GM19468 (cell line): Measurements from ENCODE around the gene IFT80.

Experiments
- ATAC-seq: cut with Tn5 transposase; IDR thresholded peaks from one replicate; pipeline ENCODE4 v1.9.1; 2021; ENCODE audit warnings: mild to moderate bottlenecking, moderate library complexity, moderate number of reproducible peaks; ENCODE audit not compliant: unreplicated experiment; ENCODE audit errors: extremely low read depth

IFT80 gene

DNA sequence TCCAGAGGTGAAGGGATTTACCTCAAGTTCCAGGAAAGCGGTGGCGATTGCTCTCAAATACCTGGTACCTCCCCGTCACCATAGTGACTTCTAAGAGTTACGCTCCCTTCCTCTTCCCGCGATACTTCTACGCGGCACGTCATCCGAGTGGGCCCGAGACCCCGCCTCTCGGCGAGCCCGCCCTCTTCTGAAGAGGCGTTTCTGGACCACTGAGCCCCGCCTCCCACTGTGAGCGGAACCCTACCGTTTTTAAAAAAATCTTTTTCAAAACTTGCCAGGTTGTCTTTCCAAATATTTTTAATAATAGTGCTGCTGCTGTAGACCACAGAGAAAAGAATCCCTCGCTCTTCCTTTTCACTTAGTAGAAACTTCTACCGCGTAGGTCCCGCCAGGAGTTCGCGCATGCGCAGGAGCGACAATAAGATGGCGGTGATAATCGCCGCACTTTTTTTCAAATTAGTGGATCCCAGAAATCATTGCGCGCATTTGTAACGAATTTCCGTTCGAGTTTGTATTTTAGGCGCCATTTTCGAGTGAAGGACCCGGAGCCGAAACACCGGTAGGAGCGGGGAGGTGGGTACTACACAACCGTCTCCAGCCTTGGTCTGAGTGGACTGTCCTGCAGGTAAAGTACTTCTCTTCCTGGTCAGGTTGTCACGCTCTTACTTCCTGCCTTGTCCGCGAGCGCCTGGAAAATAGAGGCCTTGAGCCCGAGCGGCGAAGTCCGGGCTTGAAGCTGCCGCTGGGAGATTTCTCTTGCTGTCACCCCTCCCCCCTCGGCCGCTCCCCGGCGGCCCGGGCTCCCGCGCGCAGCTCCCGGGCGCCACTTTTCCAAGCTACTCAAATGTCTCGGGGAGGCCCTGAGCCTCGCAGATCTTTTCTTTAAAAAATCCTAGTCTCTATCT lies at the start of gene IFT80, which contains the start of gene SMC4:
TSS of gene IFT80 (minus strand) at position 101 of the 905 bp plus-strand sequence. CDS start 14,625 bp downstream, outside the sequence.
TSS of gene SMC4 (plus strand) at position 526 of the 905 bp plus-strand sequence. CDS start 1,177 bp downstream, outside the sequence.
- peak; percentile 93 for ATAC-seq

DNA sequence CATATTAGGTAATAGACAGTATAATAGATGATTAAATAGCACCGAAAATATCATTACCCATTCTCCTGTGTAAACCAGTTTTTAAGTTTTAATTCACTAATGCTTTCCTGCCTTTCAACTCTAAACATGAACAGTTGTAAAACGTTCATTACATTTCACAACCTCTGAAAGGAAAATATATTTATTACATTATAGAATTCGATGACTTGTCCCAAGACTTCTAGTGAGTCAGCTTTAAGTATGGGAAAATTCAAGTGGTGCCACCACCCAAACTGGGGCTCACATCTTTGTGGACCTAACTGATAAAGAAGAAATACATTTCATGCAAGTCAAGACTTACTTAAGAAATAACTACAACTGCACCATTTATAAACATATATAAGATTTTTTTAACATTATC lies 48.5 kb upstream of the IFT80 start:
- ATAC-seq: no peak

DNA sequence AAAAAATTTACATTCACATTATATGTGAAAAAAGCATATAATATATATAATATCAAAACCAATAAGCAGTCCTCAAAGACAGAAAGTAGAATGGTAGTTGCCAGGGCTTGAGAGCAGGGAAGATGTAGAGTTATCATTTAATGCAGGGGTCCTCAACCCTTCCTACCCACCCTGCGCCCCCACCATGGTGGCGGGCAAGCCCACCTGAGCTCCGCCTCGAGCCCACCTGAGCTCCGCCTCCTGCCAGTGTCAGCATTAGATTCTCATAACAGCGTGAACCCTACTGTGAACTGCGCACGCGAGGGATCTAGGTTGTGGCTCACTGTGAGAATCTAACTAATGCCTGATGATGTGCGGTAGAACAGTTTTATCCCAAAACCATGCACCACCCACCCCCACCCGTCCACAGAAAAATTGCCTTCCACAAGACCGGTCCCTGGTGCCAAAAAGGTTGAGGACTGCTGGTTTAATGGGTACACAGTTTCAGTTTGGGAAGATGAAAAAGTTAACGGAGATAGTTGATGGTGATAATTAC lies 47.6 kb upstream of the IFT80 start:
- ATAC-seq: no peak

DNA sequence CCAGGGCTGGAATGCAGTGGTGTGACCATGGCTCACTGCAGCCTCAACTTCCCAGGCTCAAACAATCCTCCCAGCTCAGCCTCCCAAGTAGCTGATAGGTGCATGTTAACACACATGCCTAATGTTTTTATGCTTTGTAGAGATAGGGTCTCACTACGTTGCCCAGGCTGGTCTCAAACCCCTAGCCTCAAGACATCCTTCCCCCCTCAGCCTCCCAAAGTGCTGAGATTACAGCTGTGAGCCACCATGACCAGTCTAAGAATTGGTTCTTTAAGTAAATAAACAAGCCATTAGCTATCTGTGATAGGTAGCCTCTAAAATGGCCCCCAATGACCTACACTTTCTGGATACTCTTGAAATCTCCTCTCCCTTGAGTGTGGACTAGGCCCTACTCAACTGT lies 46.8 kb upstream of the IFT80 start:
- no peak for ATAC-seq

- no peak for ATAC-seq
Observed at GRCh38 chr3:160444411-160444810, 45.4 kb upstream of the IFT80 start.

- ATAC-seq: no peak
Observed at GRCh38 chr3:160440687-160441086, 41.7 kb upstream of the IFT80 start.

- no peak for ATAC-seq
Observed at GRCh38 chr3:160437083-160437455, 38.0 kb upstream of the IFT80 start.

DNA sequence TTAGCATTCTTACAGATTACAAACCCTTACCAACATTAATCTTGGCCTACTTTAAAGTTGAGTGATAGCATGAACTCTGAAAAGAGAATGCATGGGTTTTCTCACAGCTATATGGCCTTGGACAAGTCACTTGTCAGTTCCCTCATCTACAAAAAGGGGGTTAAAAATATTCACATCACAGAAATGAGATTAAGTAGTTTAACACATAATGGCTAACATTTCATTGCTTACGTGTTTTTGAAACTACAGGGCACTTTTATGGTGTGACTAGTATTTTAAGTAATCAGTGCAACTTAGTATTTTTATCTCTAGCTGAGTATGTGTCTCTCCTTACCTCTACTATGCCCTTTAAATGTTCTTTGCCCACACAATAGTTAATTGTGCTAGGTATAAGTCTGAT lies 36.7 kb upstream of the IFT80 start:
- ATAC-seq: no peak

DNA sequence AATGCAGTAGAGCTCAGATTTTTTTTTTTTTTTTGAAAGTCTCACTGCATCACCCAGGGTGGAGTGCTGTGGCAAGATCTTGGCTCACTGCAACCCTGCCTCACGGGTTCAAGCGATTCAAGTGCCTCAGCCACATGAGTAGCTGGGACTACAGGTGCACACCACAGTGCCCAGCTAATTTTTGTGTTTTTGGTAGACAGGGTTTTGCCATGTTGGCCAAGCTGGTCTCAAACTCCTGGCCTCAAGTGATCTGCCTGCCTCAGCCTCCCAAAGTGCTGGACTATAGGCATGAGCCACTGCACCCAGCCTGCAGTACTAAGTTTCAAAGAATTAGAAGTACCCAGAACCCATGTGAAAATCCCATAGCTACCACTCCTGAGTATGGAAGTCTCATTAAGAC lies 36.1 kb upstream of the IFT80 start:
- no peak for ATAC-seq

- ATAC-seq: no peak
Observed at GRCh38 chr3:160434071-160434470, 35.0 kb upstream of the IFT80 start.

GRCh38 chr3:160427832-160428424 lies 28.9 kb upstream of the IFT80 start:
- no peak for ATAC-seq

DNA sequence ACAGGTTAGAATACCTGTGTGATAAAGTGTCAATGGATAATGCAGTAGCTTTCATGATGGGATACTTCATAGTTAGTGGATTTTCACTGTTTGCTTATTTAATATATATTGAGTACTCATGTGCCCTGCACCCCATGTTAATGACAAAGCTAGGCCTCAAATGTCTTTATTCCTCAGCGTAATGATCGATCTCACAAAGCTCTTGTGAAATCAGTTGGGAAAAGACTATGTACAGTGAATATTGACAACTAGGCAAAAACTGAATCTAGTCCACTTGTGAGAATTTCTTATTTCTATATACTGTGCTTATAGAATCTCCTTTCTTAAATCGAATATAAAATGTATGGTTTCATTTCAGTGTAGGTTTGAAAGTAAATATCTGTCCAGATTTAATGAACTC lies 18.3 kb upstream of the IFT80 start:
- no peak for ATAC-seq

GRCh38 chr3:160413613-160414248 lies 14.7 kb upstream of the IFT80 start:
- ATAC-seq: peak; percentile 62

DNA sequence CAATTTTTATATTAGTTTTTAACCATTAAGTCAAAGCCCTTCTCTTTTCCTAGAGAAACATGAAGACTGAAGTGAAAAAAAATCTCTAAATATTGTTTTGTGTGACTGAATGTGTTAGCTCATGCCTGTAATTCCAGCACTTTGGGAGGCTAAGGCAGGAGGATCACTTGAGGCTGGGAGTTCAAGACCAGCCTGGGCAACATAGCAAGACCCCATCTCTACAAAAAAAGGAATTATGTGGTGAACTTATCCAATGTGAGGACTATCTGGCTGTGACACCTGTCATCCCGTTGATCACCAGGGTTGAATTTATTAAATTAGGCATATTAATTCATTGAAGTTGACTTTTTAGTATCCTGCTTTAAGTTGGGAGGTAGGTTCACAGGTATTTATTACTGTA lies 13.5 kb upstream of the IFT80 start:
- no peak for ATAC-seq

GRCh38 chr3:160409812-160410610 lies 11.0 kb upstream of the IFT80 start:
- no peak for ATAC-seq

- ATAC-seq: no peak
Observed at GRCh38 chr3:160403796-160404470, 4.9 kb upstream of the IFT80 start.

DNA sequence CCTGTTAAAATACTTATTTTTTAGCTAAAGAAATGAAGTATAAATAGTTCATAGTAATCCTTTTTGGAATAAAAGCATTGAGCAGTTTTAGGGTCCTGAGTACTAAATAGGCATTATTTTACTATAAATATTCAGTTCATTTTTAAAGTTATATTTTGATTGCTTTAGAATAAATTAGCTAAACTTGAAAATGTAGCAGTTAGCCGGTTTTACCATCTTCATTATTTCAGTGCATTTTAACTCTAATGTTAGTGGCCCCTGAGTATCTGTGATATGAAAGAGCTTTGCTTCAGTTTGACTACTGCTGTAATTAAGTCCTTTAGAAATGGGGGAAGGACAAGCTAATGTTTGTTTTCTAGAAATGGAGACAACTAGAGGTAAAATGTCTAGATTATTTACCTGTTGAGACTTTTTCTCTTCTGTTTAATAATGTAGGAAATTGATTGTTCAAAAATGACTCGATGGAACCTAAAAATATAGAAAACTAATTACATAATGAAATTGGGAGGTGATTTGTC lies 4.1 kb upstream of the IFT80 start:
- ATAC-seq: no peak

GRCh38 chr3:160402221-160403027 lies 3.4 kb upstream of the IFT80 start:
- no peak for ATAC-seq
